ENCODE results near the gene LMTK2.
"Not testable (repeated sequence)": the region's sequence is repeated elsewhere in the genome, so short reads cannot be mapped to it uniquely, and the experiment has no call there.

Gene LMTK2

DNA sequence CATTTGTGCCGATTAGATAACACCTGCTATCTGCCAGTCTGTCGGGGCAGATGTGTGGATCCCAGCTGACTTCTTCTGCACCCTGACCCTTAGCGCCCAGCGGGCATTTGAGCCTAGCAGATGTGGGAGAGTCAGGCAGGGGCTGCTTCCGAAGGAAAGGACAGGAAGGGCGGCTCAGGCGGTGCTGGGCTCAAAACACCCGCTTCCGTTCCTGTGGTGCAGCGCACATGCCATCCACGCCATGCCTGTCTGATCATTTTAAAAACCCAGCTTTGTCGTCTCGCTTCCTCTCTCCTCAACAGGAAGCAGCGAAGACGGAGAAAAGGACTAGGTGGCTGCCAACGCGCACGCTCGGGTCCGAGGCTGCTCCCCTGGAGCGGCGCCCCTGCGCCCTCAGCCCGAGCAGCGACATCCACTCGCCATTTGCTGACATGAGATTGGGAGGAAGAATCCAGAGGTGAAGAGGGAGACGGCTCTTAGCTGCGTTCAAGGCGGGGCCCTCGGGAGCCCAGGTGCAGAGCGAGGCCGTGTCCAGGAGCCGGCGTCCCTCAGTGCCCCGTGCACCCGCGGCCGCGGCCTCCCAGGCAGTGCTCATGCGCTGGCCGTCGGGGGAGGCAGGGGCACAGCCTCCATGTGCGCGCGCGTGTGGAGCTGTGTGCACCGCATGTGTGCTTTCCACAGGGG is 98.6 kb downstream of the LMTK2 start:
- no peak for DNase-seq

DNA sequence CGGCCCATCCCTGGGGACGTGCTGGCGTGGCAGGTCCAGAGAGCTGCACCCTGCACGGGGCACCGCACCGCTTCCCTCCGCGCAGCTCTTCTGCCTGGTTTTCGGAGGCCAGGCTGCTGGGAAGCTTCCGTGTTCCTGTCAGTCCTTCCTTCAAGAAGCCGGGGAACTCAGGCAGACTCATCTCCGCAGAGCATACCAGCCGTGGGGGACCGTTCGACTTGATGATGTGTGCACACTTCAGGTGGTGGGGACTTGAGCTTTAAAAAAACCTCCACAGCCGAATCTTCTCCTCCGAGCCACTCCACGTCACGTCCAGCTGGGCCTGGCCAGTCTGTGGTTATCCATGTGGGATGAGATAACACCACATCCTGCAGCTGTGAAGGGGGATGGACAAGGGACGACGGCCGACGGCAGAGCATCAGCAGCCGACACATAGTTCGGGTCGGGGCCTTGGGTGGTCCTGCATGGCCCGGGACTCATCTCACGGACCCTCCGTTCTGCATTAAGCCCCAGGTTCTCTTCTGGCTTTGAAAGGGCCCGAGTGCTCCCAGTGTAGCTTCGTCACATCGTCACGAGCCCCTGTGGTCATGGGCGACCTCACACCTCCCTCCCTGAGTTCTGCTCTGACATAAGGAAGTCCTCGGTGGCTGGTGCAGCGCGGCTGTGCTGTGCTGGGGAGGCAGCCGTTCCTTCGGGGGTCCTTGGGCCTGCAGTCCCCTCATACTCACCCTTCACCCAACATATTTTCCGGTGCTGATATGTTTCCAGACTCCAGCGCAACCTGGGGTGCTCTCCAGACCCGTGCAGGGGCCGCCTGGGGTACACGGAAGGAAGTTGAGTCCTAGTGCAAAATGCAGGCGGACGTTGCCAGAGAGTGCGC is 100.0 kb downstream of the LMTK2 start:
- no peak for DNase-seq

DNA sequence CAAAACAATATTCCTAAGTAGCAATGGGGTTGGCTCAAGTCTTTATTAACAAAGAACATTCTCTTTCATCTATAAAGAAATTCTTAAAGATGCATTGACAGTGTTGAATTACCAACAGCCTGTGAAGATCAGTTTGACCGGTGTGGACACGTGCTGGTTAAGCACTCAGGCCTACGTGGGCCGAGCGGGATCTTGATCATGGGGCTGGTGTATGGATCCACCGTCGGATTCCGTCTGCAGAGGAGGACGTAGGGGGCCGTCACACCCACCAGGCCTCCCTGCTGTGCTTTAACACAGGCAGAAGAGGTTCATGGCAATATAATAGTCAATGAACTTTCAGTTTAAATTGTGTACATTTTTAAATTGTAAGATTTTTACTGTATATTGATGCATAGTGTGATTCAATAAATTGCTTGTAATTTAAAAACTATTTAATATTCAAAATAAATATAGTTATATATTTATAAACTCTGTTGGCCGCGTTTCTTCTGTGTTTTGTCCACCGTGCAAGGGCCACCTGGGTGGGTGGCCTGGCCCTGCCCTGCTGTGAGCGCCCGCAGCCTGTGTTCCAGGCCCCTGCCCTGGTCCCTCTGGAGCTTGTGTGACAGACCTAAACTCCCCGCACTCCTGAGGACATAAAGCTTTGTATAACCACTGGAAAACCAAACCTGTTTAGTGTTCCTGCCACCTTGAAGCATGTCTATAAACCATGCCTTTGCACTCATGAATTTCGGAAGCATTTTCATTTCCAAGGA is 102.7 kb downstream of the LMTK2 start:
- no peak for DNase-seq

DNA sequence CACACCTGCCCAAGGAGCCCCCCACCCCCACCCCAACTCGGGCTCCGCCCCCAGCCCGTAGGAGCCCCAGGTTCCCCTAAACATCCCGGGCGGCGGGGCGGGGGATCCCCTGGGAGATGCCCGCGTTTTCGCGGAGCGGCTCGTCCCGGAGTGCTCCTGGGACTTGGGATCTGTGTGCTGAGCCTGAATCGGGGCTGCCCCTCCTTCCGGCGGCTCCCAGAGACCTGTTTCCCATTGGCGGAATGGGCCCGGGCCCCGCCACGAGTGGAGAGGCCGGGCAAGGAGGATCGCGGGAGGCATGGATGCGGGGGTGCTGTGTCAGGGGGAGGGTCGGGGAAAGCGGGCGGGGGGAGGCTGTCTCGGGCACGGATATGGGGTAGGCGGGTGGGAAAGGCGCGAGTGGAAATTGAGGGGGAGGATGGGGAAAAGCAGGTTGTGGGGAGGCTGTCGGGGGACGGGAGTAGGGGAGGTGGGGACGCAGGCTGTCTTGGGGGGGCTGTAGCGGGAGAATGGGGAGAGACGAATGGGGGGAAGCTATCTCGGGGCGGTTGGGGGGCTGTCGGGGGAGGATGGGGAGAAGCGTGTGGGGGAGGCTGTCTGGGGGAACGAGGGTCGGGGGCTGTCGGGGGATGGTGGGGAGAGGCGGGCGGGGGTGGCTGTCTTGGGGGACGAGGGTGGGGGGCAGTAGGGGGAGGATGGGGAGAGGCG is 104.0 kb downstream of the LMTK2 start:
- no peak for DNase-seq

DNA sequence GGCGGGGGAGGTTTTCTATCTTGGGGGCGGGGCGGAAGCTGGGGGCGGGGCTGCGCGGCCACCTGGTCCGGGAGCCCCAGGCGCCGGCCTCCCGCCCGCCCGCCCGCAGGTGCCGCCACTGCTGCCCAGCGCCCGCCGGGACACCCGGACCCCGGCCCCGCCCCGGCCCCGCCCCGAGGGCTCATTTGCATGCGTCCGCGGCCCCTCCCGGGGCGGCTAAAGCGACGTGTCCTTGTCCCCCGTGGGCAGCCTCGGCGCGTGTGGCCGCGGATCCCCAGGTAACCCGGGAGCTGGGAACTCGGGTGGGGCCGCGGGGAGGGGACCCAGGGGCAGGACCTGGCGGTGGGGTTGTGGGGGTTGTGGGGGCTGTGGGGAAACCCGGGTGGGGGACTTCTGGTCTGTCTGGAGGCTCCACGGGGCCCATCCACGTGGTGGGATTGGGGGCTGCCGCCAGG is 104.6 kb downstream of the LMTK2 start, which contains the start of gene BHLHA15:
BHLHA15 (plus strand) TSS at position 219 of the 455 bp plus-strand sequence. CDS start 871 bp downstream, outside the sequence.
- peak; percentile 35 for DNase-seq

DNA sequence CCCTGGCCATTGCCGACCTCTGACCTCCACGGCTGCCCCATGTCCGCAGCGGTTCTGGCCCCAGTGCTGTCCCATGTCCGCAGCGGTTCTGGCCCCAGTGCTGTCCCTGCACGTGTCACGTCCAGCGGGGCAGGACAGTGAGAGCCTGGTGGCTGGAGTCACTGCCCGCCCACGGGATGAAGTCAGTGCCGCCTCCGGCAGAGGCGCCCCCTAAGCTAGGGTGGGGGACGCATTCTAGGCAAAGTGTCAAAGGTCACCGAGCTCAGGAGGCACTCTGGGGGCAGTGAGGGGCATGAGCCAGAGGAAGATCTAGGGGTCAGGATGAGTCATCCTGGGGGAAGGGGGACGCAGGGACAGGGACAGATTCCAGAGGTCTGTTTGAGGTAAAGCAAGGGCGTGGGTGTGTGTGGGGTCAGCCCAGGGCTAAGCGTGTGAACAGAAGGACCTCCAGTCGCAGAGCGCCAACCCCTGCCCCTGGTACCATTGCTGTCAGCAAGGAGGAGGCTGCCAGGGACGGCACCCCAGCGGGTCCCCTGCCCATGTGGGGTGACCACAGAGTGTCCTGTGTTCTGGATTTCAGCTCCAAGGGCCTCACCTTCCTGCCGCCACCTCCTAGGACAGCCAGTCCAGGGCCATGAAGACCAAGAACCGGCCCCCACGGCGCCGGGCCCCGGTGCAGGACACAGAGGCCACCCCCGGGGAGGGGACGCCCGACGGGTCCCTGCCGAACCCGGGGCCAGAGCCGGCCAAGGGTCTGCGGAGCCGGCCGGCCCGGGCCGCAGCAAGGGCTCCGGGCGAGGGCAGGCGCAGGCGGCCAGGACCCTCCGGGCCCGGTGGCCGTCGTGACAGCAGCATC is 105.2 kb downstream of the LMTK2 start:
- no peak for DNase-seq

DNA sequence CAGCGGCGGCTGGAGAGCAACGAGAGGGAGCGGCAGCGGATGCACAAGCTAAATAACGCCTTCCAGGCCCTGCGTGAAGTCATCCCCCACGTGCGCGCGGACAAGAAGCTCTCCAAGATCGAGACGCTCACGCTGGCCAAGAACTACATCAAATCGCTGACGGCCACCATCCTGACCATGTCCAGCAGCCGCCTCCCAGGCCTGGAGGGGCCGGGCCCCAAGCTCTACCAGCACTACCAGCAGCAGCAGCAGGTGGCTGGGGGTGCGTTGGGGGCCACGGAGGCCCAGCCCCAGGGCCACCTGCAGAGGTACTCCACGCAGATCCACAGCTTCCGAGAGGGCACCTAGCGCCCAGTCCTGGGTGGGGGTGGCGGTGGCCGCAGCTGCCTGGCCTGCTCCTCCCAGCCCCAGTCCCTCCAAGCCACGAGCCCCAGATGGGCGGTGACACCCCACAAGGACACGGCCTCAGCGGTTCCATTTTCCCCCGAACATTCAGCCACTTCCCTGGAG is 105.9 kb downstream of the LMTK2 start:
- no peak for DNase-seq

DNA sequence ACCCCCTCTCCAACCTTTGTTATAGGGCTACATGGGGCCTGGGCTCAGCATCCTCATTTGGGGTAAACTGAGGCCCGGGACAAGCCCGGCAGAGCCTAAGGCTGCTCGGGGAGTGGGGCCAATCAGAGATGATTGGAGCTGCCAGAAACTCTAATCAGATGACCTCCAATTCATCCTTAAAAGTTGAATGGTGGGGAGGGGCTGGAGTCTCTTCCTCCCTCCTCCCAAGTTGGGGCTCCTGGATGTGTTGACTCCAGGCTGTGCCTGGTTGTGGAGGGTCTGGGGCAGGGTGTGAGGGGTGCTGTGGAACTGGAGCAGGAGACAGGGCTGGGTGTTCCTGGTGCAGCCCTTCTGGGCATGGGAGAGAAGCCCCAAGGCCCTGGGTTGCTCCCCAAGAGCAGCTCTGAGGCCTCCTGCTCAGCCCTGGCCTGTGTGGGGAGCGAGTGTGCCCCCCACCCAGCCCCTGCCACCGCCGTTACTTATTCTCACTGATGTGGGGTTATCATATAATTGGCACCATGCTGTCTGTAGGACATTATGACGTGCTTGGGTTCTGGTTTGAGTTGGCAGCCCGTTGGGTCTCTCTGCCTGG is 106.7 kb downstream of the LMTK2 start:
- no peak for DNase-seq

DNA sequence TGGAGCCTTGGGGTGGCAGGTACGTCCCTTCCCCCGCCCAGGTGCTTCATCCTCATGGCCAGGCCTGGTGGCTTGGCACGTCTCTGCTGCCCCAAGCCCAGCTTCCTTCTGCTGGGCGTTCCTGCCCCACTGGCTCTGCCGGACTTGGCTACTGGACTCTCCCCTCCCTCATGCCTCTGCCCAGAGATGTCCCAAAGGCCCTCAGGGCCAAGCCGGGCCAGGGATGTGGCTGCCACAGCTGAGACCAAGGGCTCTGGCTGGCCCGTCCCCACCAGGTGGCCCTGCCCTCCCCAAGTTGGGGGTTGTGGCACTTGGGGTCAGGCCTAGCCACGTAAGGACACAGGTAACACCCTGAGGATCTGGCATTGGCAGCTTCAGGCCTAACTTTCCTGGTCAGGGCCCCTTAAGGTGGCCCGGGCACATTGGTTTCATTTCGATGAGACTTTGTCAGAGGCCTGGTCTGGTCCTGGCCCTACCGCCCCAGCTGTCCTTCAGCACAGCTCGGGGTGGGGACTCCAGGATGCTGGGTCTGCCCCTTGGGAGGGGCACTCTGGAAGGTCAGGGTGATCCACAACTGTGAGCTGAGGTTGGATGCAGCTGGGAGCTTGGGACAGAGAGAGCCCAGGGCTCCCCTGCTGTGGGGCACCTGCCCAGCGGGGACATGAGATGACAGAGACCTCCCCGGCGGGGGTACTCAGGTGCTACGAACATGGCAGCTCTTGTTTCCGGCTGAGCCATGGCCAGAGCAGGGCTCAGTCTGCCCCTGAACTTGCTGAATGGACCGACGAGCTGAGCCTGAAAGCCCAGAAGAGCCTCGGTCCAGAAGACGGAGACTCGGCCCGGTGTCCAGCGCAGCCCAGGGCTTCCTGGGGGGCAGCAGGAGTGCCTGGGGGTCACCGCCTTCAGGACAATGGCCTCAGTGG is 107.5 kb downstream of the LMTK2 start:
- no peak for DNase-seq

DNA sequence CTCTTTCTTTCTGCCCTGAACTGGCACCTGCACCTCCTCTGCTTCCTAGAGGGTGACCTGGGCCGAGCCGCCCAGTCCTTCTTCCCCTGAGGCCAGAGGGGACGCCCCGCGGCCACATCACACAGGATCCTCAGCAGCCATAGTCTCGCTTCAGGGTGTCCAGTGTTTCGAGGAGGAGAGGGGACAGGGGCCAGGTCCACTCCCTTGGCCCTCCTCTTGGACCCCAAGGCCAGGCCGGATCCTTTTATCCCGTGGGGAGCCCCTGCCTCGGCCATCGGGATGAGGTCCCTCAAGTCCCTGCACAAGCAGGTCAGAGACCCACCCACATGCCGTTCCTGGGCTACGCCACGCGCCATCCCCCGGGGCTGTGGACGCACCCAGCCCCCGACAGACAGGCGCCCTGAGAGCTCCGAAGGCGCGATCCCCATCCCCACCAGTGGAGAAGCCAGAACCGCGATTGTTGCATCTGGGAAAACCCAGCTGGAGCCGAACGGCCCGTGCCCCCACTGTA is 108.2 kb downstream of the LMTK2 start:
- DNase-seq = no peak

DNA sequence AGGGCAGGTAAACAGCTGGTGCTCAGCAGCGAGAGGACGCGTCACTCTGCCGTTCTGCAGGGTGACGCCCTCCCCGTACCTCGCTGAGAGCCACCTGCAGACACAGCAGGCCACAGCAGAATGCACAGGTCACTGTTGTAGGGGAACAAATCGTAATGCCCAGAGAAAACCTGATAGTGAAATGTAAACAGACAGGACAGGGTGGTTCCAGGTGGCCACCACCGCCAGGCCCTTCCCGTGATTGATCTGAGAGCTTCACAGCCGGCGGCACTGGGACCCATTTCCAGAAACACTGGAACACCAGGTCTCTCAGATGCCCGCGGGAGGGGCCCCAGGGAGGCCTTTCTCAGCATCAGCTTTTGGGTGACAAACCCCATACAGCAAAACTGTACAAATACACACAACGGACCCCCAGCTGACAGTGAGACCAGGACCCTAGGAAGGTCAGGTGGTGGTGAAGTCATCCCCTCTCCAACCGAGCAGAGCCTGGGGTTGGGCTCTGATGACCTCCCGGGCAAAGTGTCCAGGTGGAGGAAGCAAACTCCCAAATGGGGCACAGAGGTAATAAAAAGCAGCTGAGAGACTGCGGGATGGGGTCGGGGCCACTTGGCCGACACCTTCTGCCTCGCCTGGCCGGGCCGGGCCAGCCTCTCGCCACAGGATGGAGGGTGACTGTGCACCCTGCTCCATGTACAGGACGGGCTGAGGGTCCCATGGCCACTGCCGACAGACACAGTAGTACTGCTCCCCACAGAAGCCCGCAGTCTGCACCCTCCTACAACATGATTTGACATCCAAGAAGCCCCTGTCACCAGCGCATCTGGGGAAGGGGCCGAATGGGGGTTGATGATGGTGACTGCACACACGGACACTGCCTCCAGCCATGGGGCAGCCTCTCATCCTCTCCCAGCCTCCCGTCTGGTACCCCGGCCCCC is 109.2 kb downstream of the LMTK2 start:
- DNase-seq = no peak

DNA sequence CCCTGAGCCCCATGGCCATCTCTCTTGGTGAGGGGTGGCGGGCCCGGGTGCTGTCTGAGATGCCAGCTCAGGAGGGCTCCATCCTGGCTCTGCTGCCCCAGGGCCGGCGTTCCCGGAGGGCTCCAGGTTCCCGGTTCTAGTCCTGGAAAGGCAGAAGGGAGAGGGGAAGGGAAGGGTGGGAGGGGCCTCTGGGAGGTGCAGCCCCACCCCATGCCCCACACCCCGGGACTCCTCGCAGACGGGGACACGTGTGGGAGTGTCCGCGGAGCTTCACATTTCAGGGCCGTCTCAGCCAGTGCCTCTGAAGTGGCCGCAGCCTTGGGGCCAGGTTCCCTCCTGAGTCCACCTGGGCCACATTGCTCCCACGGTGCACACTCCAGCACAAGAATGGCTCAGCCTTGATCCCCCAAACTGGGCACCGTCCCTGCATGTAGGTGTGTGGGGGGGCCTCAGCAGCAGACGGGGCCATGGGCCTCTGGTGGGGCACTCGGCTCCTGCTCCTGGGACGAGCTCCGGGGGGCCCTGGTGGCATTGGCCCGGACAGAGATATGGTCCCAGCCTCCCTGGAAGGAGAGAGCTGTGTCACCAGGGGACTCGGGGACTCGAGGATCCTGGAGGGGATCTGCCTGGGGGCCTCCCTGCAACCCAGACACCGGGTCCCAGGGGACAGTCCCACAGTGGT is 110.4 kb downstream of the LMTK2 start:
- DNase-seq = no peak

DNA sequence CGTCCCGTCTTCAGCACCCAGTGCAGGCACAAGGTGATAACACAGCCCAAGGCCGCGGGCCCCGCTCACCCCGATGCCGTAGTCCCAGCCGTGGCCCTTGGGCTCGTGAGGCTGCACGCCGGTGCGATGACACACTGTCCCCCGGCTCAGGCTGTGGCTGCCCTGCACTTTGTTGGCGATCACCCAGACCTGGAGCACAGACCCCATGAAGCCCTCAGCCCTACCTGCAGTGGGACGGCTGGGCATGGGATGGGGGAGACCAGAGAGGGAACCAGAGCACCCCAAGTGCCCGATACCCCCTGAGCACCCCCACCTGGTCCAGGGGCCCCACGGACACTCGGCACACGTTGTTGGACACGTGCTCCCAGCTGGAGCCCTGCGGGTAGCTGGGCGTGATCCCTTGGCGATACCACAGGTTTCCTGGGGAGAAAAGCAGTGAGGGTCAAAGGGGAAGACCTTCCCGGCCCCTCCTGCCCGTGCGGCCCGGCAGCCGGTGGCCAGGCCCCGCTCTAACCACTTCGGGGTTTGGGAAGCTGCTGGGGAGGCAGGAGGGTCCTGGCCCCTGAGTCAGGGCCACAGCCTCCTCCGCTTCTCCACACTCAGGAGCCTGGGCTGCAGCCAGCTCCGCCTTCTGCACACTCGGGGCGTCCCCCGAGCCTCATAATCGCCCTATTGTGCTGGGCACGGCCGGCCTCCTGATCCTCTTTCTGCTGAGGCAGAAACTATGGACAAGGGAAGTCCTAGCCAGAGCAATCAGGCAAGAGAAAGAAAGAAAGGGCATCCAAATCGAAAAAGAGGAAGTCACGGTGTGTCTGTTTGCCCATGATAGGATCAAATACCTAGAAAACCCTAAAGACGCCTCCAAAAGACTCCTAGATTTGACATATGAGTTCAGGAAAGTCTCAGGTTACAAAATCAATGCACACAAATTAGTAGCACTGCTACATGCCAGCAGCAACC is 111.2 kb downstream of the LMTK2 start:
- DNase-seq = no peak

DNA sequence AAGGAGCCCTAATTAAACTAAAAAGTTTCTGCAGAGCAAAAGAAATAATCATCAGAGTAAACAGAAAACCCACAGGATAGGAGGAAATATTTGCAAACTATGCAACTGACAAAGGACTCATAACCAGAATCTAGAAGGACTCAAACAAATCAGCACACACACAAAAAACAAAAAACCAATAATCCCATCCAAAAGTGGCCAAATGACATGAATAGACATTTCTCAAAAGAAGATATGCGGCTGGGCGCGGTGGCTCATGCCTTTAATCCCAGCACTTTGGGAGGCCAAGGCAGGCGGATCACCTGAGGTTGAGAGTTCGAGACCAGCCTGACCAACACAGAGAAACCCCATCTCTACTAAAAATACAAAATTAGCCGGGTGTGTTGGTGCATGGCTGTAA is 112.7 kb downstream of the LMTK2 start:
- DNase-seq = not testable (repeated sequence)

DNA sequence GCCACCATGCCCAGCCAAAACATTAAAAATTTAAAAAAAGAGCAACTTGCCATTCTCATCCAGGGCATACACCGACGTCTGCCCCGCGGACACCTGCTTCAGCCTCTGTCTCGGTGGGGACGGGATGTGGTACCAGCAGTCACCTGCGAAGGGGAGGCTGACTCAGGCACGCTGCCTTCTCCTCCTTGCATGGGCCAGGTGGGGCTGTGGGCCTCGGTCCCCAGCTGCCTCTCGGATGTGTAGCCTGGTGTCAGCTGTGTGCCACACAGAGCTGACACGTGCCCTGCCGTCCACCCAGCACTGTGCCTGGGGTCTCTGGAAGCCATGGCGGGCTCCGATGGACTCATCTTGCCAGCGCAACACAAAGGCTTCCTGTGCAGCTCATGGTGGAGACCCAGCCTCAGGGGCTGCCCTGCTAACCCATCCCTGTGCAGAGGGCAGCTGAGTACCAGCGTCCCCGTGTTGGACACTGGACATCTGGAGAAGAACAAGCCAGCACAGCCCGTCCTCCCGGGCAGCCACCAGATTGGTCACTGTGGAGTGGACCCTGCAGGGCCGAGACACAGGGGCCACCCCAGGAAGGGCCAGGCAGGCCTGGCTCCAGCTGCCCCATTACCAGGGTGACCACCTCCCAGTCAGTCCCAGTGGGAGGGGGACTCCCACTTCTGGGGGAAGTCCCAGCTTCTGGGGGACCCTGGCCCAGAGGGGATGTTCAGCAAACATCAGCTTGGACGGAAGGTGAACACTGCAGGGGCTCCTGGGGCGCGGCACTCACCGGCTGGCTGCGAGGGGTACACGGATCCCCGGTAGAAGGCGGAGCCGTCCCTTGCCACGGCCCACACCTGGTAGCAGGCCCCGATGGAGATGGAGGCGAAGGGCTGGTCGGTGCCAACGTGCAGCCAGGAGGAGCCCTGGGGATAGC is 115.2 kb downstream of the LMTK2 start:
- no peak for DNase-seq

Data from activated naive CD4-positive, alpha-beta T cell treated with anti-CD3 and anti-CD28 coated beads, Interleukin-2, amount 50 U/mL, for 16 hours (primary cell).